Liver (tissue), 9 donors: Measurements from ENCODE around the gene BPIFA3. TPM values are rescaled to one million over a fixed set of nuclear protein-coding genes. Genes with fewer than 3 reads are reported as not detected.

ENCODE experiments used
- DNase-seq: peaks from one replicate; pipeline ENCODE4 v3.0.0-alpha.2; 2017; ENCODE audit warnings: low spot score
- H3K27ac ChIP-seq, 2 donors: one replicate each; pipeline ENCODE4 v1.7.0; 2013; ENCODE audit warnings: inconsistent platforms in 2 of 2, low read length in 2 of 2, control low read depth in 1 of 2, low read depth in 1 of 2, mild to moderate bottlenecking in 1 of 2
- H3K27me3 ChIP-seq, 4 donors: one replicate each; pipeline versions ENCODE4 v1.6.1 to v1.7.0; 2013; ENCODE audit warnings: low read length in 3 of 4, inconsistent platforms in 1 of 4, mild to moderate bottlenecking in 1 of 4, moderate library complexity in 1 of 4; ENCODE audit not compliant: control insufficient read depth in 4 of 4, insufficient read depth in 4 of 4
- H3K36me3 ChIP-seq, 4 donors: one replicate each; pipeline versions ENCODE4 v1.6.1 to v1.7.0; 2013; ENCODE audit warnings: low read length in 3 of 4, mild to moderate bottlenecking in 3 of 4, low read depth in 1 of 4, moderate library complexity in 1 of 4; ENCODE audit not compliant: control insufficient read depth in 4 of 4, insufficient read depth in 3 of 4
- H3K4me1 ChIP-seq, 4 donors: one replicate each; pipeline versions ENCODE4 v1.6.1 to v1.7.0; 2013; ENCODE audit warnings: low read length in 3 of 4, mild to moderate bottlenecking in 3 of 4, moderate library complexity in 1 of 4; ENCODE audit not compliant: control insufficient read depth in 4 of 4, insufficient read depth in 4 of 4
- H3K4me3 ChIP-seq, 3 donors: one replicate each; pipeline versions ENCODE4 v1.6.1 to v1.7.0; 2013; ENCODE audit warnings: low read length in 3 of 3, control low read depth in 1 of 3, low read depth in 1 of 3, mild to moderate bottlenecking in 1 of 3
- H3K9ac ChIP-seq, 2 donors: one replicate each; pipeline ENCODE4 v1.7.0; 2013; ENCODE audit warnings: low read length in 2 of 2, mild to moderate bottlenecking in 2 of 2, moderate library complexity in 2 of 2, control low read depth in 1 of 2, low read depth in 1 of 2
- H3K9me3 ChIP-seq, 4 donors: one replicate each; pipeline versions ENCODE4 v1.6.1 to v1.7.0; 2013; ENCODE audit warnings: low read length in 3 of 4; ENCODE audit not compliant: control insufficient read depth in 4 of 4
- ATF3 ChIP-seq: IDR thresholded peaks from 2 replicates; pipeline ENCODE4 v1.6.1; 2016; ENCODE audit warnings: antibody characterized with exemption
- EGR1 ChIP-seq, 2 donors: IDR thresholded peaks; 2 replicates each; pipeline ENCODE4 v1.6.1; 2016 to 2018; ENCODE audit warnings: antibody characterized with exemption in 2 of 2, low read depth in 2 of 2
- FOXA1 ChIP-seq: IDR thresholded peaks from 2 replicates; pipeline ENCODE4 v1.6.1; 2016; ENCODE audit warnings: antibody characterized with exemption
- FOXA2 ChIP-seq: IDR thresholded peaks from 2 replicates; pipeline ENCODE4 v1.6.1; 2016; ENCODE audit warnings: antibody characterized with exemption
- GABPA ChIP-seq, 2 donors: IDR thresholded peaks in 1 of 2; conservative IDR thresholded peaks in 1 of 2; 2 replicates each; pipeline ENCODE4 v1.6.1; 2016; ENCODE audit warnings: antibody characterized with exemption in 2 of 2, mild to moderate bottlenecking in 1 of 2, moderate library complexity in 1 of 2
- HNF4A ChIP-seq, 2 donors: conservative IDR thresholded peaks; 2 replicates each; pipeline ENCODE4 v1.6.1; 2016; ENCODE audit warnings: antibody characterized with exemption in 2 of 2, mild to moderate bottlenecking in 2 of 2
- HNF4G ChIP-seq: IDR thresholded peaks from 2 replicates; pipeline ENCODE4 v1.6.1; 2016; ENCODE audit warnings: antibody characterized with exemption
- JUND ChIP-seq, 2 donors: IDR thresholded peaks; 2 replicates each; pipeline ENCODE4 v1.6.1; 2016; ENCODE audit warnings: antibody characterized with exemption in 2 of 2
- MAX ChIP-seq: IDR thresholded peaks from 2 replicates; pipeline ENCODE4 v1.6.1; 2016; ENCODE audit warnings: antibody characterized with exemption
- NR2F2 ChIP-seq: IDR thresholded peaks from 2 replicates; pipeline ENCODE4 v1.6.1; 2016; ENCODE audit warnings: antibody characterized with exemption
- RAD21 ChIP-seq, 2 donors: IDR thresholded peaks; 2 replicates each; pipeline ENCODE4 v1.6.1; 2016; ENCODE audit warnings: antibody characterized with exemption in 2 of 2, mild to moderate bottlenecking in 2 of 2
- RXRA ChIP-seq, 2 donors: IDR thresholded peaks; 2 replicates each; pipeline ENCODE4 v1.6.1; 2017 to 2018; ENCODE audit warnings: antibody characterized with exemption in 2 of 2, mild to moderate bottlenecking in 1 of 2
- SP1 ChIP-seq: IDR thresholded peaks from 2 replicates; pipeline ENCODE4 v1.6.1; 2018; ENCODE audit warnings: antibody characterized with exemption, mild to moderate bottlenecking
- TAF1 ChIP-seq: conservative IDR thresholded peaks from 2 replicates; pipeline ENCODE4 v1.6.1; 2016; ENCODE audit warnings: antibody characterized with exemption, mild to moderate bottlenecking
- YY1 ChIP-seq: IDR thresholded peaks from 2 replicates; pipeline ENCODE4 v1.6.1; 2016; ENCODE audit warnings: antibody characterized with exemption, mild to moderate bottlenecking
- WGBS: extraction: QIAGEN DNeasy Blood & Tissue Kit; methylation state at CpG from one replicate; pipeline ENCODE4 v1.1.7; 2013; 5-methylcytosine and 5-hydroxymethylcytosine counted together
- polyA plus RNA-seq, 2 donors: library from polyadenylated mRNA; stranded (reverse) in 1 of 2; unstranded in 1 of 2; fragments of 200-250 nt in 1 of 2; fragments of >200 nt in 1 of 2; fragmentation: Nextera tagmentation in 1 of 2; extraction: Ambion mirVana in 1 of 2; gene quantifications; one replicate each; pipeline versions ENCODE4 v1.2.1 to v1.2.3, GENCODE V29; 2013 to 2015
- total RNA-seq, 2 donors: library from RNA; depleted of rRNA; stranded (reverse); fragments of >200 nt; gene quantifications; one replicate each; pipeline ENCODE4 v1.2.3, GENCODE V29; 2014
- TF ChIP-seq, protein P1 (sequence below): IDR thresholded peaks from 2 replicates; pipeline ENCODE4 v1.6.1; 2016; ENCODE audit warnings: antibody characterized with exemption
- TF ChIP-seq, protein P2 (sequence below): fragments of 150-350 bp; IDR thresholded peaks from 2 replicates; pipeline ENCODE4 v1.5.1; 2017; ENCODE audit warnings: improper control_type of control experiment, low read depth, low read length; ENCODE audit not compliant: missing input control
- donor health status: healthy.
- donor health status: healthy.
- donor health status: healthy.
- donor health status: healthy.
- donor health status: healthy.

Gene BPIFA3
- total and polyA plus RNA-seq, 4 donors: not detected

DNA sequence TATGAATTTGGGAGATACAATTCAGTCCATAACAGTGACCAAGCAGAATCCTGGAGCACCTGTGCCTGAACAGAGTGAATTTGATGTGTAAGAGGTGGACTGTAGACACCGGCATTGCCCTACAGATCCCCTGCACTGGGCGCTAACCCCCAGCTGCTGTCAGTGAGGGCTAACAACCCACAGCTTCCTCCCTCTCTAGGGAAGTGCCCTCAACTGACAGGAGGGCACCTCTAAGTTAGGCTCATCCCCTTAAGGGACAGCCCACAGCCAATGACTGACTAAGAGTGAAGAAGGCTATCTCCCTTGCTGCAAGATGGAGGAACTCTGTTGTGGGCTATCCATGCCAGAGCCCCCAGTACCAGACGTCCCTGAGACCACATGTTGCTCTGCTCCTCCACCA, 50.5 kb downstream of the BPIFA3 start:
- no peak for TF ChIP-seq SP1
- no peak for TF ChIP-seq ATF3
- TF ChIP-seq HNF4A (conservative IDR thresholded peaks at IDR 0.05): no peak
- no peak for TF ChIP-seq FOXA2
- no peak for TF ChIP-seq TAF1
- TF ChIP-seq FOXA1: no peak
- TF ChIP-seq, protein P1, sequence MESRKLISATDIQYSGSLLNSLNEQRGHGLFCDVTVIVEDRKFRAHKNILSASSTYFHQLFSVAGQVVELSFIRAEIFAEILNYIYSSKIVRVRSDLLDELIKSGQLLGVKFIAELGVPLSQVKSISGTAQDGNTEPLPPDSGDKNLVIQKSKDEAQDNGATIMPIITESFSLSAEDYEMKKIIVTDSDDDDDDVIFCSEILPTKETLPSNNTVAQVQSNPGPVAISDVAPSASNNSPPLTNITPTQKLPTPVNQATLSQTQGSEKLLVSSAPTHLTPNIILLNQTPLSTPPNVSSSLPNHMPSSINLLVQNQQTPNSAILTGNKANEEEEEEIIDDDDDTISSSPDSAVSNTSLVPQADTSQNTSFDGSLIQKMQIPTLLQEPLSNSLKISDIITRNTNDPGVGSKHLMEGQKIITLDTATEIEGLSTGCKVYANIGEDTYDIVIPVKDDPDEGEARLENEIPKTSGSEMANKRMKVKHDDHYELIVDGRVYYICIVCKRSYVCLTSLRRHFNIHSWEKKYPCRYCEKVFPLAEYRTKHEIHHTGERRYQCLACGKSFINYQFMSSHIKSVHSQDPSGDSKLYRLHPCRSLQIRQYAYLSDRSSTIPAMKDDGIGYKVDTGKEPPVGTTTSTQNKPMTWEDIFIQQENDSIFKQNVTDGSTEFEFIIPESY: no peak
- TF ChIP-seq MAX: no peak
- TF ChIP-seq EGR1 (IDR thresholded peaks at IDR 0.05; ENCODE audit: low read depth in 2 of 2): no peak
- TF ChIP-seq RXRA (IDR thresholded peaks at IDR 0.05): no peak
- TF ChIP-seq HNF4G: no peak
- TF ChIP-seq RAD21 (IDR thresholded peaks at IDR 0.05): no peak
- no peak for TF ChIP-seq JUND (IDR thresholded peaks at IDR 0.05)
- no peak for TF ChIP-seq NR2F2
- TF ChIP-seq YY1: no peak
- no peak for TF ChIP-seq GABPA (IDR thresholded peaks at IDR 0.05 in 1 of 2, conservative IDR thresholded peaks at IDR 0.05 in 1 of 2)
- TF ChIP-seq, protein P2, sequence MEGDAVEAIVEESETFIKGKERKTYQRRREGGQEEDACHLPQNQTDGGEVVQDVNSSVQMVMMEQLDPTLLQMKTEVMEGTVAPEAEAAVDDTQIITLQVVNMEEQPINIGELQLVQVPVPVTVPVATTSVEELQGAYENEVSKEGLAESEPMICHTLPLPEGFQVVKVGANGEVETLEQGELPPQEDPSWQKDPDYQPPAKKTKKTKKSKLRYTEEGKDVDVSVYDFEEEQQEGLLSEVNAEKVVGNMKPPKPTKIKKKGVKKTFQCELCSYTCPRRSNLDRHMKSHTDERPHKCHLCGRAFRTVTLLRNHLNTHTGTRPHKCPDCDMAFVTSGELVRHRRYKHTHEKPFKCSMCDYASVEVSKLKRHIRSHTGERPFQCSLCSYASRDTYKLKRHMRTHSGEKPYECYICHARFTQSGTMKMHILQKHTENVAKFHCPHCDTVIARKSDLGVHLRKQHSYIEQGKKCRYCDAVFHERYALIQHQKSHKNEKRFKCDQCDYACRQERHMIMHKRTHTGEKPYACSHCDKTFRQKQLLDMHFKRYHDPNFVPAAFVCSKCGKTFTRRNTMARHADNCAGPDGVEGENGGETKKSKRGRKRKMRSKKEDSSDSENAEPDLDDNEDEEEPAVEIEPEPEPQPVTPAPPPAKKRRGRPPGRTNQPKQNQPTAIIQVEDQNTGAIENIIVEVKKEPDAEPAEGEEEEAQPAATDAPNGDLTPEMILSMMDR: no peak
- WGBS: 60% methylated on average over 3 of the region's 3 CpGs

GRCh38 chr20:33272155-33272873, 55.2 kb downstream of the BPIFA3 start:
- H3K4me3 ChIP-seq: no peak overlapping the region
- H3K36me3 ChIP-seq: no peaks in the 10 kb centered on the region
- 75% methylated on average over 10 of the region's 10 CpGs for WGBS
- H3K4me1 ChIP-seq: no peaks in the 10 kb centered on the region
- no peaks in the 10 kb centered on the region for H3K27me3 ChIP-seq
- DNase-seq: no peak
- H3K9ac ChIP-seq: no peak overlapping the region
- no peak for TF ChIP-seq SP1
- no peak overlapping the region for H3K27ac ChIP-seq
- no peaks in the 10 kb centered on the region for H3K9me3 ChIP-seq

More for the DNA sequence above, 50.5 kb downstream of the BPIFA3 start:
- Histone ChIP-seq H3K4me1 (no peaks in the 10 kb centered on the region), H3K27ac (no peak overlapping the region), H3K9ac (no peak overlapping the region), H3K4me3 (no peak overlapping the region), H3K9me3 (no peaks in the 10 kb centered on the region), H3K36me3 (no peaks in the 10 kb centered on the region), H3K27me3 (no peaks in the 10 kb centered on the region)
- DNase-seq: no peak
